ELF-1 (cell line): ENCODE results near the gene DNAJC3.

Source experiments
- DNase-seq: peaks from one replicate; pipeline ENCODE4 v3.0.0-alpha.2; 2016; ENCODE audit warnings: low read depth, low spot score

The DNAJC3 gene

DNA sequence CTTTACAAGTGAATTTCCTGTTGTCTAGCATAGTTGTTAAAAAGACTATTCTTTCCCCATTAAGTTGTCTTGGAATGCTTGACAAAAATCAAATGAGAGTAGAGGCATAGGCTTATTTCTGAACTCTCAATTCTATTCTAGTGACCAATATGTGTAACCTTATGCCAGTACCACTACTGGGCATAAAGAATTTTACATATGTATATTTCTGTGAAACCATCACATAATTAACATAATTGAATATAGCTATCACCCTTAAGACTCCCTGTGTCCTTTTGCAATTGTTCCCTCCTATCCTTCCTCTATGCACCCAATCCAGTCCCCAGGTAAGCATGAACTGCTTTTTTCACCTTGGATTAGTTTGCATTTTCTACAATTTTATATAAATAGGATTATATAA, 165.0 kb downstream of the DNAJC3 start:
- DNase-seq = no peak

DNA sequence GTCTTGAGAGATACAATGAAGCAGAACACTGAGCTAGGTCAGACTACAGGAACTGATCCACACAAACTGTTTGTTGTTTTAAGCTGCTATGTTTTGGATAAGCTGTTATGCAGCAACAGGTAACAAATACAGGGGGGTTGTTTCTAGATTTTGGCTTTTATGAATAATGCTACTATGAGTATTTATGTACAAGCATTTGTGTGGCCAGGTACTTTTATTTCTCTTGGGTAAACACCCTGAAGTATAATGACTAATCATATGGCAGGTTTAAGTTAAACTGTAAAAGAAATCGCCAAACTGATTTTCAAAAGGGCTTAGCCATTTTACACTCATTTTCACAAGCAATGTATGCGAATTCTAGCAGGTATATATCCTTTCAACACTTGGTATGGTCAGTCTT, 166.0 kb downstream of the DNAJC3 start:
- DNase-seq = no peak
